Measurements from ENCODE around the gene MAD2L1BP.

- TF ChIP-seq POLR2AphosphoS5 (IDR thresholded peaks at IDR 0.05) (no peak), CTCF (IDR thresholded peaks at IDR 0.05) (no peak), POLR2A (IDR thresholded peaks at IDR 0.05) (no peak), EP300 (IDR thresholded peaks at IDR 0.05) (no peak)
Observed at GRCh38 chr6:43634702-43635303, 837 bp upstream of the MAD2L1BP start.

Measured in upper lobe of left lung (tissue), 4 donors.